Motor neuron (in vitro differentiated cells): Measurements from ENCODE around the gene PHC2. TPM values are rescaled to one million over a fixed set of nuclear protein-coding genes. Genes with fewer than 3 reads are reported as not detected.
A peak's percentile ranks its signal among the peaks of the same experiment; 100 is the strongest.

Experiments
- ATAC-seq, 8 experiments: fragments of 200-7000 bp; cut with Tn5 transposase; replicated peaks in 6 of 8; 2 replicates each; pipeline ENCODE4 v1.8.0; 2021; ENCODE audit warnings: mild to moderate bottlenecking in 8 of 8, moderate library complexity in 8 of 8
- H3K27ac ChIP-seq, 2 donors: fragments of 250-450 bp; sonication (Bioruptor Pico); 2 replicates each; pipeline ENCODE4 v1.9.0; 2021; ENCODE audit warnings: antibody characterized with exemption in 2 of 2, mild to moderate bottlenecking in 2 of 2, moderate library complexity in 1 of 2
- H3K4me1 ChIP-seq, 2 donors: fragments of 250-450 bp; sonication (Bioruptor Pico); replicated peaks in 1 of 2; 2 replicates each; pipeline ENCODE4 v1.6.1; 2021; ENCODE audit warnings: antibody characterized with exemption in 2 of 2, mild to moderate bottlenecking in 2 of 2, moderate library complexity in 1 of 2
- H3K4me3 ChIP-seq, 5 donors: fragments of 250-450 bp; sonication (Bioruptor Pico); 2 replicates each; pipeline ENCODE4 v1.9.0; 2021; ENCODE audit warnings: antibody characterized with exemption in 5 of 5, mild to moderate bottlenecking in 5 of 5, moderate library complexity in 4 of 5
- WGBS, 10 experiments: fragments of 450-650 bp; shearing (Covaris generic); methylation state at CpG; one replicate each; pipeline ENCODE4 v1.0.0; 2022; 5-methylcytosine and 5-hydroxymethylcytosine counted together
- in situ Hi-C, 9 experiments: fragments of 400-800 bp; cut with MboI; loops; one replicate each; pipeline ENCODE4 v1.15.0; 2021; ENCODE audit warnings: low sequenced_read_pairs in 9 of 9, low pct_unique_long_range_greater_than_20kb in 2 of 9; ENCODE audit not compliant: unreplicated experiment in 9 of 9
- total RNA-seq, 8 experiments: library from RNA; unstranded; fragments of 300-600 nt; gene quantifications; 2 replicates each; pipeline versions ENCODE4 v1.2.3 to v1.2.4, GENCODE V29; 2022

The PHC2 gene
- total RNA-seq, 8 experiments from 2014 or later: 42.0 to 256 (median 89.5) TPM

DNA sequence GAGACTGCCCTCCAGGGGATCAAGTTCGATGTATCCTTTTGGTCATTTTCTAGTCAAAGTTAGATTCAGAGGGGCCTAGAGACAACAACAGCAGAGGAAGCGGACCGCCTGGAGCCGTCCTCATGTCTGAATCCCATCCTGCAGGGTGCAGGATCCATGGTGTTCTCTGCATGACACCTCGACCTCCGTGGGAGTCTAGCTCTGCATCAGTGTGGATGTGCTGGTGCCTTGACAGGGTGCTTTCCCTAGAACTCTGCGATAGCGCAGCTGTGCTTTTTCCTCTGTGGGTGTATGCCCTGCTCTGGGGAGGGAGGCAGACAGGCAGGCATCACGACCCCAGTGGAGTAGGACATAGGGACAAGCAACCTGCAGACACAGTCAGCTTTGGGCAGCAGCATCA, 61.8 kb downstream of the PHC2 start:
- 81 to 89% (median 86%) methylated on average over 3 to 8 of the region's 9 CpGs; no CpG with 5 or more reads in 6 of the 10 experiments for WGBS, 10 experiments
- in situ Hi-C loops: no loop called here
- ATAC-seq: no peak
- Histone ChIP-seq H3K4me3 (no peak overlapping the region), H3K27ac (no peak overlapping the region), H3K4me1 (peaks cover 32 to 40% of the 10 kb centered on the region in 2 donors)

DNA sequence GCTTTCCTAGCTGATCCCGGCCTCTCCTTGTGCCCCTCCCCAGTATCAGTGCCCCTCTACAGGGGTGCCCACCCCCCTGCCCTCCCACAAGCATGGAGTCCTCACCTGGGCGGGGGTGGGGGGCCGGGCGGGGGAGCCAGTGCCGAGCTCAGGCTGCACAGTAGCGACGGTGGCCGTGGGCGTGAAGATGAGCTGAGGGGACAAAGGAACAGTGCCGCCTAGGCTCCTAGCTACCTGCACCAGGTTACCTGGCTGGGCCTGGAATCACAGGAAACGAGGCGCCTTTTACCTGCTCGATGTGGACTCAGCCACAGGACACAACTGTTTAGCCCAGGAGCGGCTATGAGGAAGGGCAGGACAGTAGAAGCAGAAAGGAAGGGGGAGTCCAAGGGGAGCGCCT, 62.5 kb downstream of the PHC2 start:
- Histone ChIP-seq H3K27ac (no peak overlapping the region), H3K4me3 (no peak overlapping the region), H3K4me1 (peaks cover 35 to 45% of the 10 kb centered on the region in 2 donors)
- no peak for ATAC-seq
- WGBS, 10 experiments: 92 to 100% (median 93%) methylated on average over 2 to 3 of the region's 15 CpGs; no CpG with 5 or more reads in 7 of the 10 experiments
- in situ Hi-C loops: no loop called here

DNA sequence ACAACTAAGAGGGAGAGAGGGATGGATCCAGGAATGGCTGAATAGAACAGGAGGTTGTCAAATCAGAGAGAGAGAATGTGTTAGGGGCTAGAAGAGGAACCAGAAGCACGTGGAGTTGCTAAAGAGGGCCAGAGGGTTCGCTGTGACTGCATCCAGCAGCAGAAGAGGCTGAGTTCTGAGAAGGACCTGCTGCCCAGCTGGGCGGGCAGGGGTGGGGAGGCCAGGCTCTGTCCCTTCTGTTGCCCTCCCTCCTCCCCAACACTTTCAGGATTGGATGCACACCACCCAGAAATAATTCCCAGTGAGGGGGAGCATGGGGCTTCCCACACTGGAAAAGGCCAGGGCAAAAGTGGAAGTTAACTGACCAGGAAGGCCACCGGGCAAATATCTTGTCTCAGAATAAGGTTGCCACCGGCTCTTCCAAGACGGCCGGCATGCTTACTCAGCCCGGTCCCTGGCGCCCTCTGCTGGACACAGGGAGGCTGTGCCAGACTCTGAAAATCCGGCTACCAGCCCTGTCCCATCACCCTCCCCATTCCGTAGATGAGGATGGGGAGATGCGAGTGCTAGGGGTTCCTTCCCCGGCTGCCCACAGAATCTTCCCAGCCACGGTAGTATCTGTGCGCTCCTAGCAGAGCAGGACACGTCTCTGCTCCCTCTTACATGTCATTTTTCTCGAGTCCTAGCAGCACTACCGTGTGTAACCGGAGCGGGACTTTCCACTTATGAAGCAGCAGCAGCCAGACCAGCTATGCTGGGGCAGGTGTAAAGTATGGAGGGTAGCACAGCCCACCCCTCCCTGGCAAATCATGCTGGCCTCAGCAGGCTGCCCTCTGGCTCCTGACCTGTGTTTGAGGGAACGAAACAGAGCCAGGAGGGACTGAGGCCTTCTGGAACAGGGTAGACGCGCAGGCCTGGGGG, 63.1 kb downstream of the PHC2 start:
- 0 to 55% (median 9%) methylated on average over 1 to 15 of the region's 23 CpGs; no CpG with 5 or more reads in 3 of the 10 experiments for WGBS, 10 experiments
- H3K4me1 ChIP-seq: peaks cover 42 to 51% of the 10 kb centered on the region in 2 donors
- H3K27ac ChIP-seq: no peak overlapping the region
- in situ Hi-C loops: no loop called here
- H3K4me3 ChIP-seq: no peak overlapping the region
- peak; percentile 16 to 98 (median 40) for ATAC-seq

DNA sequence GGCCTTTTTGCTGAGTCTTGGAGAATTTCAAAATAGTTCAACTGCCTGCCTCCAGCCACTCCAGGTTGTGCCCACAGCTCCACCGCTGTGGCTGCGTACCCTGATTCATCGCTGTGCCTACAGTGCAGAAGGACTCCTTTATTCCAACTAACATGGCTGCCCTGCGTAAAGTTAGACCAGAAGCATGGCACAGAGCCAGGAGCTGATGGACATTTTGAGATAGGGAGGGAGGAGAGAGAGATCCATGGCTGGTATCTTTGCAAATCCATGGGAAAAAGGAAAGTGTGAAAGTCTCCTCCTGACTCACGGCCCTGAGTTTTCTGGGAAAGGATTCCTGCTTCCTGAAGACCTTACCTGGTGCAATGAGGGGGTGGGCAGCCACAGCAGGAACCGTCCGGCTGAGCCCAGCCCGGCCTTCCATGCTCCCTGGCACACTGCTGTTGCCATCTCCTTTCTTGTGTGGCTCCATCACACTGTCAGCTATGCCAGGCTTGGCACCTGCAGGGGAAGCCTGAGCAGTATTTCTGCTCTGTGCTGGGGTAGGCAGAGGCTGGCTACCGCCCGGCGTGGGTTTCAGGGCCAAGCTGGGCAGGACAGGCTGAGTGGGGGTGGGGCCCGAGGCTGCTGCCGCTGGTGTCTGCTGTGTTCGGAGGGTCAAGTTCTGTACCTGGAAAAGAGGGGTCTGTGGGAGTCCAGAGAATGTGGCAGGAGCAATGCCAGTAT, 64.0 kb downstream of the PHC2 start:
- H3K4me1 ChIP-seq: peaks cover 50 to 60% of the 10 kb centered on the region in 2 donors
- no peak overlapping the region for H3K27ac ChIP-seq
- no peak for ATAC-seq
- in situ Hi-C loops: no loop called here
- 17 to 86% (median 81%) methylated on average over 1 to 11 of the region's 14 CpGs; no CpG with 5 or more reads in 1 of the 10 experiments for WGBS, 10 experiments
- no peak overlapping the region for H3K4me3 ChIP-seq

DNA sequence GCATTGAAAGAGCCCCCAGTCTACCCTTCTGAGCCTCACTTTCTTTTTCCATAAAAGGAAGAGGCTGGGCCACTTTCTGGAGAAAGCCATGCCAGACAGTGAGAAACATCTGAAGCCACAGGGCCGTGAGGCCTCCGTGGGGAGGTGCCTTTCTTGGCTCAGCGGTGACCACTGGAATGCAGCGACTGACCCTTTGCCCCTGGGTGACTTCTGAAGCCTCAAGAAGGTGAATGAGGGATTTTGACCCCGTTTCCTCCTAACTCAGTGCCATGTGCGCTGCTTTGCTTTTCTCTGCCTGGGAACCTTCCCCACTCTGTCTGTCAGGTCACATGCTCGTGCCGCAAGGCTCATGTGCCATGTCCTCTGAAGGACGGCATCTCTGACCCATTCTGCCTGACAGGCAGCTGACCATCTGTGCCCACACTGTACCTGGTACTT, 65.3 kb downstream of the PHC2 start:
- WGBS, 10 experiments: 10 to 61% (median 40%) methylated on average over 1 to 9 of the region's 9 CpGs; no CpG with 5 or more reads in 5 of the 10 experiments
- ATAC-seq: peak in 1 of 8 experiments; percentile 64
- in situ Hi-C loops: no loop called here
- peaks cover 57 to 69% of the 10 kb centered on the region in 2 donors for H3K4me1 ChIP-seq
- no peak overlapping the region for H3K4me3 ChIP-seq
- peak overlapping the region; percentile 96 for H3K27ac ChIP-seq

DNA sequence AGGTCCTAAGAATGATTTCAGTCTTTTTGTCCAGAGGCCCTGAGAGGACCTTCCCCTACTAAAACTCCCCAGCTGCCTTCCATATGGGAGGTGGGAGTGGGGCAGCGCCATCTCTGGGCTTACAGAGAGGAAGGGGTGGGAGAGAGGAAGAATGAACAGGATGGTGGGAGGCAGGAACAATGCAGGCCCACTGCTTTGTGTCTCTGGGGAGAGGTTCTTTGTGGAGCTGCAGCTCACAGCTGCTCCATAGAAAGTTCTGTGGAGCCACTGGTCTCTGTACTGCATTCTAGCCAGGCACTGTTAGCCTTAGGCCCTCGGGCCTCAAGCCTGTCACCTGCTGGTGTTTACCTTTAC, 66.4 kb downstream of the PHC2 start:
- Histone ChIP-seq H3K27ac (peak overlapping the region; percentile 96), H3K4me1 (peaks cover 57 to 69% of the 10 kb centered on the region in 2 donors), H3K4me3 (peak overlapping the region in 1 of 5 donors; percentile 1)
- 17 to 60% (median 20%) methylated on average over 1 to 2 of the region's 2 CpGs; no CpG with 5 or more reads in 7 of the 10 experiments for whole genome bisulfite sequencing, 10 experiments
- peak in 5 of 8 experiments; percentile 23 to 33 (median 29) for ATAC-seq
- in situ Hi-C loops: no loop called here

DNA sequence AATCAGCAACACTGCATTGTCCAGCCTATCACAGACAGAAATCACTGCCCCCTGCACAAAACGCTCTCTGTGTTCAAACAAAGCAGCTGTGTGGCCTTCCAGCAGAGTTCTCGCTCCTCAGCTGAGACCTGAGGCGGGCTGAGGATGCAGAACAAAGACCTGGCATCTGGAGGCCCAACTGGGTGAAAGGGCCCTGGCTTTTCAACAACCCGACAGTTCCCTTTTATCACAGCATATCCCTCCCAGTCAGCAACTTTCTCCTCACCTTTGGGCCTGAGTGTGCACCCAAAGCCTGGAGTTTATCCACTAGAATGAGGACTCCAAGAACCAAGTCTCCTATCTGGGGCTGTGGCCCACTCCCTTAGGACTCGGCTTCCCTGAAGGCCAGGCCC, 67.4 kb downstream of the PHC2 start:
- 0 to 80% (median 18%) methylated on average over 1 to 4 of the region's 5 CpGs; no CpG with 5 or more reads in 3 of the 10 experiments for WGBS, 10 experiments
- ATAC-seq: peak in 5 of 8 experiments; percentile 15 to 32 (median 17)
- peaks cover 63 to 76% of the 10 kb centered on the region in 2 donors for H3K4me1 ChIP-seq
- H3K4me3 ChIP-seq: peak overlapping the region; percentile 2 to 21 (median 15)
- peak overlapping the region; percentile 96 for H3K27ac ChIP-seq
- in situ Hi-C loops: no loop called here

DNA sequence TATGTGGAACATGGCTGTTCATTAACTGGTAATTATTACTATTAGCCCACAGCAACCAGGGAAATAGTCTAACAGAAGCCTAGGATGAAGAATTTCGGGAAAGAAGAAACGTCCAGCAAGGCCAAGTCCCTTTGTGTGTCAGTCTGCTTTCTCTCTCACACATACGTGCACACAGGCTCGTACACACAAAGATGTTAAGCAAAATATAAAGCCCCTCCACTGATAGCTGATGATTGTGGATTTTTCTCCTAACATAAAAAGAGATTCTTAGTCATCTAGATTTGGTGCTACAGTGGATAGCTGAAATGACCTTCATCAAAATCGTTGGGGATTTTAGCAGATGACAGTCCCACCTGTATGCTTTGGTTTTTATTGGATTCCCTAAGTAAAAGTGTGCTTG, 67.9 kb downstream of the PHC2 start:
- H3K4me1 ChIP-seq: peaks cover 68 to 80% of the 10 kb centered on the region in 2 donors
- in situ Hi-C loops: no loop called here
- H3K27ac ChIP-seq: peak overlapping the region; percentile 96
- 7 to 80% (median 40%) methylated on average over 2 to 5 of the region's 5 CpGs; no CpG with 5 or more reads in 2 of the 10 experiments for WGBS, 10 experiments
- peak overlapping the region in 3 of 5 donors; percentile 15 to 21 (median 15) for H3K4me3 ChIP-seq
- no peak for ATAC-seq

DNA sequence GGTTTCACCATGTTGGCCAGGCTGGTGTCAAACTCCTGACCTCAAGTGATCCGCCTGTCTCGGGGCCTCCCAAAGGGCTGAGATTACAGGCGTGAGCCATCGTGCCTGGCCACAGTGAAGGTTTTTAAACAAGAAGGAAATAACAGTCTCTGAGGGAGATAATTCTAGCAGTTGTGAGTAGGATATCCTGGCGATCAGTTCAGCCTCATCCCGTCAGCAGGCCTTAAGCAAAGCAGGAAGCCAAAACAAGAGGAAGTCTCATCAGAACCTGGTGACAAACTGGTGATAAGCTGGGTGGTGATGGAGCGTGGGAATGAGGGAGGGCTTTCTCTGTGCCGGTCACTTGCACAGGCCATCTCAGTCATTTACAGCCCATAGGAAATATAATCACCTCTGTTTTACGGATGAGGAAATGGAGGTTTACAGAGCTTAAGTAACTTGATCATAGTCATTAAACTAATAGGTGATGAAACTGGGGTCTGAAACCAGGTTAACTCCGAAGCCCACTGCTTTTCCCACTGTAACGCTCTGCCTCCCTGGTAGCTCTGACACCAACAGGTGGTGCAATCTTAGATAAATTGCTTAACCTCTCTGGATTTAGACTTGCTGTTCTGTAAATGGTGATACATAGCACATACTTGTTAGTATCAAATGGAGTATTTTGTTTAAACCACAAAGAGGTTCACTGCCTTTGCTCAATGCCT, 69.2 kb downstream of the PHC2 start:
- peak overlapping the region in 1 of 2 donors; percentile 96 for H3K27ac ChIP-seq
- ATAC-seq: no peak
- in situ Hi-C loops: no loop called here
- H3K4me1 ChIP-seq: peaks cover 64 to 71% of the 10 kb centered on the region in 2 donors
- WGBS, 10 experiments: 57 to 100% (median 89%) methylated on average over 1 to 11 of the region's 11 CpGs
- H3K4me3 ChIP-seq: no peak overlapping the region

DNA sequence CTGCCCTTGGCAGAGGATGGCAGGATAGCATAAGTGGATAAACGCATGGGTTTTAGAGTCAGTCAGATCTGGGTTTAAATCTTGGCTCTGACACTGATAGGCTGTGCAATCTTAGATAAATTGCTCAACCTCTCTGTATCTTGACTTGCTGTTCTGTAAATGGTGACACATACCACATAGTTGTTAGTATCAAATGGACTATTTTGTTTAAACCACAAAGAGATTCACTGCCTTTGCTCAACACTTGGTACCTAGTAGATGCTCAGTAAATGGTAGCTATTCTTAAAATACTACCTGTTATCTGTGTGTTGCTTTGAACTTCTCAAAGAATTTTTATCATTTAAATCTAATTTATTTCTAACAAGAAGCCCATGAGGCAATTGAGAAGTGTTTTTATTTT, 70.5 kb downstream of the PHC2 start:
- in situ Hi-C loops: no loop called here
- no peak overlapping the region for H3K27ac ChIP-seq
- ATAC-seq: no peak
- H3K4me1 ChIP-seq: peaks cover 52 to 58% of the 10 kb centered on the region in 2 donors
- WGBS, 10 experiments: 80 to 100% (median 90%) methylated on average over 1 of the region's 1 CpG; no CpG with 5 or more reads in 5 of the 10 experiments
- no peak overlapping the region for H3K4me3 ChIP-seq

DNA sequence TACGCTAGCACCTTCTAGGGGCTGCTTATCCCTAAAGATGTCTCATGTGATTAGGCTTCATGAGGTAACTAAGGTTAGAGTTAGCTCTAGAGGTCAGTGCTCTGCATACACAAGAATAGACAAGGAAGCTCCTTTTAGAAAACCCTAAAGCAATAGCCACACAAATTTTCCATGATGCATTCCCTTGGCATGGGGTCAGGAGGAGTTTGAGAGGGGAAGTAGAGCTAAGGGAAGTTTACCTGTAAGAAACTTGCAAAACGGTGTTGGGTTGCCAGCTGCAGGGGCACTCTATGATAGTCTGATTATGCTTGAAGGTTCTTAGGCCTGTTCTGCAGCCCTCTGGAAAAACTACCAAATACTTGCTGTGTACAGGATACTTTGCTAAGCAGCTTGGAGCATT, 71.0 kb downstream of the PHC2 start:
- Histone ChIP-seq H3K4me1 (peaks cover 47 to 54% of the 10 kb centered on the region in 2 donors), H3K4me3 (no peak overlapping the region), H3K27ac (no peak overlapping the region)
- ATAC-seq: no peak
- in situ Hi-C loops: no loop called here
- 69 to 100% (median 100%) methylated on average over 1 to 2 of the region's 2 CpGs; no CpG with 5 or more reads in 1 of the 10 experiments for WGBS, 10 experiments

DNA sequence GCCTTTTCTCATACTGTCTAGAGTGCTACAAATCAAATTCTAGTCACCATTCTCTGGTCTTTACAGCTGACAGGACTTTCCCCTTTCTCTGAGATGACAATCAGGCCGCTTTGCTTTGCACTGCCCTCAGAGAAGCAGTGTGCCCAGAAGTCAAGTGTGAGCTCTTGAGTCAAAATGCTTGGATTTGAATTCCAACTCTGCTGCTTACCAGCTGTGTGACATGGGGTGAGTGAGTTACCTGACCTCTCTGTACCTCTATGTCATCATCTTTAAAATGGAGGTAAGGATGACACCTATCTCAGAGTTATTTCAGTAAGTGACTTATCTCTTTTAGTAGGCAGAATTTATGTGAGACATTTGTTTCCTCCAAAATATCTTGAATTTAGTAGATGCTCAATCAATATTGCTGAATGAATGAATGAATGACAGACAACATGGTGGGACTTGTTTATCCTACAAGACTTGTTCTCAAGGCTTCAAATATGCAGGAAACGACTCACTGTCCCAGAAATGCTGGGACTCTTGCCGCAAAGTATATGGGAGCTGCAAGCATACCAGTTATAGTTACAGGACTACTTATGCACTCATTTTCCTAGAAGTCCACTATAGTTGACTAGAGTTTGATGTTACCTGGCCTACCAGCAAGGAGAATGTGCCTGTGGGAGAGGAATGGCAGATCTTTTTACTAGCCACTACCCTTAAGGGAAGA, 71.9 kb downstream of the PHC2 start:
- Histone ChIP-seq H3K27ac (peak overlapping the region; percentile 38 to 43), H3K4me3 (no peak overlapping the region), H3K4me1 (peaks cover 39 to 44% of the 10 kb centered on the region in 2 donors)
- ATAC-seq: peak in 5 of 8 experiments; percentile 5 to 29 (median 14)
- in situ Hi-C loops: no loop called here
- WGBS, 10 experiments: 50 to 100% (median 81%) methylated on average over 1 to 3 of the region's 3 CpGs
